A549 treated with AZD2906 at 1 μM for 4 hours (cell line): ENCODE measurements around the gene STMP1. TPM values are rescaled to one million over a fixed set of nuclear protein-coding genes. Genes with fewer than 3 reads are reported as not detected.

Experiments used
- total RNA-seq: library from RNA; stranded (reverse); fragments of 200-300 nt; extraction: Qiagen RNA extraction; gene quantifications from 5 replicates; pipeline ENCODE4 v1.2.3, GENCODE V29; 2022

STMP1 gene
- 28.1 to 31.7 TPM (median 30.6 TPM) in 5 replicates for total RNA-seq

GRCh38 chr7:135662373-135663114, at the start of gene STMP1:
Gene STMP1 (plus strand): TSS chr7:135662514.

Other genes starting within 250 kb of the STMP1 start
- gene CNOT4, start 152.4 kb upstream of the STMP1 start, total RNA-seq, result 10.3 to 12.2 TPM (median 11.1 TPM) in 5 replicates
- 42.3 to 48.6 TPM (median 44.2 TPM) in 5 replicates for gene NUP205, start 104.6 kb upstream of the STMP1 start, total RNA-seq
- gene SLC13A4, start 65.7 kb downstream of the STMP1 start, total RNA-seq, result not detected in 5 replicates
- 0.05 TPM in 2 of 5 replicates, not detected in the others for gene FAM180A, start 86.3 kb downstream of the STMP1 start, total RNA-seq